Breast epithelium (tissue), 4 donors: ENCODE results near the gene MED10. TPM values are rescaled to one million over a fixed set of nuclear protein-coding genes. Genes with fewer than 3 reads are reported as not detected.

Source experiments
- DNase-seq, 2 donors: peaks; one replicate each; pipeline ENCODE4 v3.0.0-alpha.2; 2019; ENCODE audit warnings: low spot score in 2 of 2
- H3K27ac ChIP-seq, 2 donors: fragments of 200-600 bp; sonication (generic) in 1 of 2; one replicate each; pipeline ENCODE4 v1.5.1; 2016 to 2019; ENCODE audit warnings: mild to moderate bottlenecking in 1 of 2
- H3K27me3 ChIP-seq, 2 donors: fragments of 200-600 bp; sonication (generic) in 1 of 2; one replicate each; pipeline versions ENCODE4 v1.5.1 to v1.6.0; 2017 to 2019; ENCODE audit warnings: control low read depth in 1 of 2, mild to moderate bottlenecking in 1 of 2
- H3K36me3 ChIP-seq: fragments of 200-600 bp; one replicate; pipeline ENCODE4 v1.5.1; 2019
- H3K4me1 ChIP-seq, 2 donors: fragments of 200-600 bp; sonication (generic); one replicate each; pipeline ENCODE4 v1.5.1; 2016 to 2019; ENCODE audit warnings: control low read depth in 1 of 2
- H3K4me3 ChIP-seq, 3 donors: fragments of 200-600 bp; sonication (generic); 1 replicate in 2 of 3; 2 replicates in 1 of 3; pipeline ENCODE4 v1.5.1; 2016 to 2019; ENCODE audit warnings: mild to moderate bottlenecking in 3 of 3, moderate library complexity in 2 of 3
- H3K9me3 ChIP-seq, 2 donors: fragments of 200-600 bp; sonication (generic) in 1 of 2; one replicate each; pipeline ENCODE4 v1.5.1; 2016 to 2019; ENCODE audit warnings: control low read depth in 1 of 2
- CTCF ChIP-seq, 3 donors: fragments of 450-650 bp; IDR thresholded peaks; one replicate each; pipeline ENCODE4 v1.5.1; 2016 to 2017; ENCODE audit warnings: antibody characterized with exemption in 3 of 3, mild to moderate bottlenecking in 3 of 3, moderate library complexity in 3 of 3
- POLR2A ChIP-seq: fragments of 450-650 bp; IDR thresholded peaks from one replicate; pipeline ENCODE4 v1.6.1; 2016; ENCODE audit warnings: antibody characterized with exemption, mild to moderate bottlenecking, moderate library complexity
- POLR2AphosphoS5 ChIP-seq, 3 donors: sonication (generic); formaldehyde crosslinking; IDR thresholded peaks; one replicate each; pipeline ENCODE4 v1.6.1; 2017; ENCODE audit warnings: antibody characterized with exemption in 3 of 3
- intact Hi-C: fragments of 100-400 bp; cut with DNase I; formaldehyde crosslinking; loops from one replicate; pipeline ENCODE4 v1.15.1; 2023; ENCODE audit warnings: low total_unique reads
- total RNA-seq, 3 donors: library from RNA; depleted of rRNA; stranded (reverse); fragments of >200 nt; gene quantifications; one replicate each; pipeline ENCODE4 v1.1.0, GENCODE V29; 2016

Gene MED10
- total RNA-seq, 3 donors from 2014 or later, result 25.6 to 29.9 (median 25.9) TPM

DNA sequence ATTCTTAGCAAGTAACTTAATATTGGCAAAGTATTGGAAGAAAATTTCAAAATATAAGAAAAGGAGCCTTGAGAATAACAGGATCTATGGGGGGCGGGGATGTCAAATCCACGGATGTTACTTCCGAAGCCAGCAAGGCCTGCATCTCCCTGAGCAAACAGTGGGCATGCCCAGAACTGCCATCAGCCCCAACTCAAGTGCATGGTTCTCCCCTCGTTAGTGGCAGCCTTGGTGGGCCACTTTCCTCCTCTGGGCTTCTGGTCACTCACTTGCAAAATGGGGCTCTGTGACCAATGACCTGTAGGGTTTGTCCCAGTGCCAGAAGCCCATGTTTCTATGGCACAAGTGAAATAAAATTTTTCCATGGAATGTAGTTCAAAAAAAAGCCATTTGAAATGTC is 27.2 kb upstream of the MED10 start:
- Histone ChIP-seq H3K9me3 (peaks cover 0 to 5% of the 10 kb centered on the region in 2 donors), H3K36me3 (no peaks in the 10 kb centered on the region), H3K27ac (no peak overlapping the region), H3K4me1 (no peaks in the 10 kb centered on the region), H3K27me3 (peaks cover 0 to 4% of the 10 kb centered on the region in 2 donors), H3K4me3 (no peak overlapping the region)
- no peak for DNase-seq
- intact Hi-C loops, result no loop called here
- TF ChIP-seq POLR2AphosphoS5 (IDR thresholded peaks at IDR 0.05) (no peak), CTCF (IDR thresholded peaks at IDR 0.05) (no peak), POLR2A (no peak)

DNA sequence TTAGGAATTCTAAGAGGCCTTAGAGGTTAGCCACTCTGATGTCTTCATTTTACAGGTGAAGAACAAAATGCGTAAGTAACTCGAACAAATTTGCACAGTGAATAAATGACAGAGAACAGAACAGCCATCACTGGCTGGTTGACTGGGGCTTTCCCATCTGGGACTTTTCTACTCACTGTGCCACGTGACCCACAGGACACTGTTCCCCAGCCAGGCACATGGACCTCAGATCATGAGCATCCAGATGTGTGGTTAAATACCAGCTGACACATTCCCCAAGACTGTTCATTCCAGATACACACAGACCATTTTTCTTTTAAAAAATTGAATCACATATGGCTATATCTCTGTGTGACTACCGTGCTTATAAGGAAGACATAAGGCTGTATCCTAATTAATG is 25.8 kb upstream of the MED10 start:
- Histone ChIP-seq H3K36me3 (no peaks in the 10 kb centered on the region), H3K4me3 (no peak overlapping the region), H3K4me1 (no peaks in the 10 kb centered on the region), H3K27me3 (peaks cover 0 to 4% of the 10 kb centered on the region in 2 donors), H3K27ac (no peak overlapping the region), H3K9me3 (peaks cover 0 to 5% of the 10 kb centered on the region in 2 donors)
- no peak for DNase-seq
- TF ChIP-seq POLR2A (no peak), POLR2AphosphoS5 (IDR thresholded peaks at IDR 0.05) (no peak), CTCF (IDR thresholded peaks at IDR 0.05) (no peak)
- intact Hi-C loops, result no loop called here

GRCh38 chr5:6403416-6403815 is 25.1 kb upstream of the MED10 start:
- H3K9me3 ChIP-seq, result no peaks in the 10 kb centered on the region
- H3K36me3 ChIP-seq, result no peaks in the 10 kb centered on the region
- no peak overlapping the region for H3K27ac ChIP-seq
- intact Hi-C loops, result no loop called here
- no peak overlapping the region for H3K4me3 ChIP-seq
- peaks cover 0 to 4% of the 10 kb centered on the region in 2 donors for H3K27me3 ChIP-seq
- no peak for DNase-seq
- H3K4me1 ChIP-seq, result no peaks in the 10 kb centered on the region
- TF ChIP-seq POLR2A (no peak), POLR2AphosphoS5 (IDR thresholded peaks at IDR 0.05) (no peak), CTCF (IDR thresholded peaks at IDR 0.05) (no peak)

GRCh38 chr5:6402939-6403338 is 24.6 kb upstream of the MED10 start:
- Histone ChIP-seq H3K9me3 (no peaks in the 10 kb centered on the region), H3K27ac (no peak overlapping the region), H3K4me3 (no peak overlapping the region), H3K36me3 (no peaks in the 10 kb centered on the region), H3K27me3 (peaks cover 0 to 4% of the 10 kb centered on the region in 2 donors), H3K4me1 (no peaks in the 10 kb centered on the region)
- TF ChIP-seq POLR2AphosphoS5 (IDR thresholded peaks at IDR 0.05) (no peak), CTCF (IDR thresholded peaks at IDR 0.05) (no peak)
- no peak for DNase-seq
- intact Hi-C loops, result no loop called here

DNA sequence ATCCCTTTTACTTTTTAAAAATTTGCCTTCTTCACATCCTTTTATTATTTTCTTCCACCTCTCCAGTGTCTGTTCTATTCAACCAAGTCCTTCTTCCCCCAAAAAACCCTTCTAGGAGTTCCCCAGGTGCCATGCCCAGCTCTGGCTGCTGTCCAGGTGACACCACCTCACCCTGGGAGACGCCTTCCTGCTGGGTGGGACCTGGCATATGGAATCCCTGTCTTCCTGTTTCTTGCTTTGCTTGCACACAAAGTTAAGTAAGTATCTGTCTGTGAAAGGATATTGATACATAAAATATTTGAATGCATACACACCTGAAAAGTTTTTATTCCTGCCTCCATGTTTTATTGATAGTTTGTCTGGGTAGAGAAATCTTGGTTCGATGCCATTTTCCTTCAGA is 23.1 kb upstream of the MED10 start:
- DNase-seq, result no peak
- Histone ChIP-seq H3K4me1 (no peaks in the 10 kb centered on the region), H3K9me3 (peaks cover 0 to 3% of the 10 kb centered on the region in 2 donors), H3K4me3 (no peak overlapping the region), H3K27me3 (no peaks in the 10 kb centered on the region), H3K36me3 (no peaks in the 10 kb centered on the region), H3K27ac (no peak overlapping the region)
- TF ChIP-seq POLR2AphosphoS5 (IDR thresholded peaks at IDR 0.05), result no peak
- TF ChIP-seq CTCF (IDR thresholded peaks at IDR 0.05), result no peak
- TF ChIP-seq POLR2A, result no peak
- intact Hi-C loops, result no loop called here
